Activated CD8-positive, alpha-beta T cell treated with anti-CD3 and anti-CD28 coated beads, Interleukin-2, amount 10 ng/mL, durations not matched to agents 7 days and 5 days (primary cell): ENCODE measurements around the gene PNPLA7. TPM values are rescaled to one million over a fixed set of nuclear protein-coding genes. Genes with fewer than 3 reads are reported as not detected.
"Not testable (repeated sequence)": the region's sequence is repeated elsewhere in the genome, so short reads cannot be mapped to it uniquely, and the experiment has no call there.

ENCODE experiments used
- ATAC-seq: fragments of 150-1000 bp; cut with Tn5 transposase; one replicate; pipeline ENCODE4 v1.10.0; 2021; ENCODE audit warnings: moderate library complexity
- CTCF ChIA-PET: fragments of 350-600 bp; sonication (Branson Sonifier 250); formaldehyde crosslinking; loops from one replicate; lab custom pipeline; 2021; ENCODE audit warnings: antibody characterized with exemption; lab: Charles Lee
- POLR2A ChIA-PET: fragments of 350-600 bp; sonication (Branson Sonifier 250); formaldehyde crosslinking; loops from one replicate; lab custom pipeline; 2021; ENCODE audit warnings: antibody characterized with exemption; lab: Charles Lee
- DNase-seq: peaks from one replicate; pipeline ENCODE4 v3.0.0-alpha.2; 2020
- H3K27ac Mint-ChIP-seq: one replicate; pipeline ENCODE4 v1.8.0; 2021; ENCODE audit warnings: mild to moderate bottlenecking, mixed read lengths
- H3K27me3 Mint-ChIP-seq: one replicate; pipeline ENCODE4 v1.8.0; 2021; ENCODE audit warnings: low read depth, mixed read lengths
- H3K36me3 Mint-ChIP-seq: one replicate; pipeline ENCODE4 v1.8.0; 2021; ENCODE audit warnings: low read depth, mixed read lengths
- H3K4me1 Mint-ChIP-seq: one replicate; pipeline ENCODE4 v1.8.0; 2021; ENCODE audit warnings: low read depth, mixed read lengths
- H3K4me3 Mint-ChIP-seq: one replicate; pipeline ENCODE4 v1.8.0; 2021; ENCODE audit warnings: mild to moderate bottlenecking, mixed read lengths
- H3K9me3 Mint-ChIP-seq: one replicate; pipeline ENCODE4 v1.8.0; 2022; ENCODE audit warnings: mixed read lengths; ENCODE audit not compliant: insufficient read depth
- total RNA-seq, 2 experiments: library from RNA; stranded (reverse); gene quantifications; one replicate each; pipeline ENCODE4 v1.2.3, GENCODE V29; 2021

Gene PNPLA7
- total RNA-seq, 2 experiments from 2014 or later = 3.4 to 3.7 TPM

GRCh38 chr9:137520614-137521404, 29.4 kb downstream of the PNPLA7 start:
- H3K4me3 Mint-ChIP-seq = no peak overlapping the region
- no peaks in the 10 kb centered on the region for H3K27me3 Mint-ChIP-seq
- ChIA-PET CTCF (interaction anchor here (1.0 to 1.2 kb wide), 2 partner anchors 98 kb away, joined by 3 read pairs; partner anchors contain the start of genes EXD3 and NOXA1), POLR2A (no interaction called here)
- no peaks in the 10 kb centered on the region for H3K9me3 Mint-ChIP-seq
- no peak overlapping the region for H3K27ac Mint-ChIP-seq
- peaks cover 6% of the 10 kb centered on the region for H3K4me1 Mint-ChIP-seq
- ATAC-seq (no peak), DNase-seq (no peak)
- no peaks in the 10 kb centered on the region for H3K36me3 Mint-ChIP-seq

- Mint-ChIP-seq H3K36me3 (no peaks in the 10 kb centered on the region), H3K4me1 (no peaks in the 10 kb centered on the region), H3K27me3 (no peaks in the 10 kb centered on the region), H3K4me3 (no peak overlapping the region), H3K27ac (peak overlapping the region; percentile 43), H3K9me3 (no peaks in the 10 kb centered on the region)
- DNase-seq (no peak), ATAC-seq (no peak)
- CTCF ChIA-PET = interaction anchor here (1.2 kb wide), 1 partner anchor 97 kb away, joined by 3 read pairs; the partner anchor contains the start of gene EXD3
- POLR2A ChIA-PET = no interaction called here
These were observed 30.6 kb downstream of the PNPLA7 start for GRCh38 chr9:137519553-137519952.

GRCh38 chr9:137518661-137519459, 31.3 kb downstream of the PNPLA7 start:
- H3K27me3 Mint-ChIP-seq, H3K4me1 Mint-ChIP-seq, H3K4me3 Mint-ChIP-seq, ATAC-seq, CTCF ChIA-PET, POLR2A ChIA-PET, DNase-seq, H3K36me3 Mint-ChIP-seq, H3K27ac Mint-ChIP-seq, H3K9me3 Mint-ChIP-seq: not testable (repeated sequence)

- no peak overlapping the region for H3K27ac Mint-ChIP-seq
- no peak for DNase-seq
- H3K27me3 Mint-ChIP-seq = no peaks in the 10 kb centered on the region
- ATAC-seq = no peak
- ChIA-PET POLR2A (no interaction called here), CTCF (no interaction called here)
- no peaks in the 10 kb centered on the region for H3K36me3 Mint-ChIP-seq
- peaks cover 4% of the 10 kb centered on the region for H3K4me1 Mint-ChIP-seq
- H3K9me3 Mint-ChIP-seq = no peaks in the 10 kb centered on the region
- H3K4me3 Mint-ChIP-seq = no peak overlapping the region
These were observed 33.9 kb downstream of the PNPLA7 start for GRCh38 chr9:137516144-137516917.

- Mint-ChIP-seq H3K27me3 (no peaks in the 10 kb centered on the region), H3K9me3 (no peaks in the 10 kb centered on the region), H3K4me3 (no peak overlapping the region), H3K4me1 (peaks cover 4% of the 10 kb centered on the region), H3K36me3 (no peaks in the 10 kb centered on the region), H3K27ac (no peak overlapping the region)
- ChIA-PET POLR2A (no interaction called here), CTCF (no interaction called here)
- DNase-seq = no peak
- no peak for ATAC-seq
These were observed 34.9 kb downstream of the PNPLA7 start for GRCh38 chr9:137515338-137515724.

GRCh38 chr9:137514691-137515337, 35.4 kb downstream of the PNPLA7 start:
- no peaks in the 10 kb centered on the region for H3K36me3 Mint-ChIP-seq
- no peaks in the 10 kb centered on the region for H3K27me3 Mint-ChIP-seq
- H3K4me3 Mint-ChIP-seq = no peak overlapping the region
- POLR2A ChIA-PET = no interaction called here
- CTCF ChIA-PET = no interaction called here
- ATAC-seq = no peak
- H3K27ac Mint-ChIP-seq = no peak overlapping the region
- H3K4me1 Mint-ChIP-seq = peaks cover 4% of the 10 kb centered on the region
- H3K9me3 Mint-ChIP-seq = no peaks in the 10 kb centered on the region
- DNase-seq = no peak

GRCh38 chr9:137513801-137514570, 36.2 kb downstream of the PNPLA7 start:
- H3K4me1 Mint-ChIP-seq, POLR2A ChIA-PET, ATAC-seq, H3K36me3 Mint-ChIP-seq, DNase-seq, H3K4me3 Mint-ChIP-seq, H3K9me3 Mint-ChIP-seq, CTCF ChIA-PET, H3K27me3 Mint-ChIP-seq, H3K27ac Mint-ChIP-seq: not testable (repeated sequence)

- CTCF ChIA-PET, H3K9me3 Mint-ChIP-seq, POLR2A ChIA-PET, H3K4me3 Mint-ChIP-seq, H3K4me1 Mint-ChIP-seq, DNase-seq, ATAC-seq, H3K27me3 Mint-ChIP-seq, H3K36me3 Mint-ChIP-seq, H3K27ac Mint-ChIP-seq: not testable (repeated sequence)
These were observed 37.1 kb downstream of the PNPLA7 start for GRCh38 chr9:137513136-137513535.

- Mint-ChIP-seq H3K4me3 (no peak overlapping the region), H3K9me3 (no peaks in the 10 kb centered on the region), H3K27ac (no peak overlapping the region), H3K4me1 (peaks cover 4% of the 10 kb centered on the region), H3K36me3 (no peaks in the 10 kb centered on the region), H3K27me3 (no peaks in the 10 kb centered on the region)
- ChIA-PET CTCF (no interaction called here), POLR2A (no interaction called here)
- ATAC-seq (no peak), DNase-seq (no peak)
These were observed 38.3 kb downstream of the PNPLA7 start for GRCh38 chr9:137511758-137512463.

GRCh38 chr9:137511126-137511525, 39.1 kb downstream of the PNPLA7 start:
- CTCF ChIA-PET, H3K36me3 Mint-ChIP-seq, H3K4me1 Mint-ChIP-seq, H3K27me3 Mint-ChIP-seq, ATAC-seq, H3K4me3 Mint-ChIP-seq, H3K27ac Mint-ChIP-seq, H3K9me3 Mint-ChIP-seq, POLR2A ChIA-PET, DNase-seq: not testable (repeated sequence)
